GM12878 (cell line): Measurements from ENCODE around the gene DNAJC18. TPM values are rescaled to one million over a fixed set of nuclear protein-coding genes. Genes with fewer than 3 reads are reported as not detected.
A peak's percentile ranks its signal among the peaks of the same experiment; 100 is the strongest.

Experiments used
- BHLHE40 ChIP-seq, 2 experiments: fragments of 450-650 bp in 1 of 2; IDR thresholded peaks; 2 replicates each; pipeline ENCODE4 v1.6.1; 2011 to 2017; ENCODE audit warnings: low read depth in 2 of 2, borderline replicate concordance in 1 of 2, improper control_type of control experiment in 1 of 2, low read length in 1 of 2, mild to moderate bottlenecking in 1 of 2
- IKZF2 ChIP-seq, 2 experiments: fragments of 450-650 bp; IDR thresholded peaks; 2 replicates each; pipeline ENCODE4 v1.6.1; 2017; ENCODE audit warnings: mild to moderate bottlenecking in 2 of 2, moderate library complexity in 2 of 2
- MYB ChIP-seq: fragments of 150-350 bp; IDR thresholded peaks from 2 replicates; pipeline ENCODE4 v1.6.1; 2014; ENCODE audit warnings: mild to moderate bottlenecking, low read depth, low read length, borderline replicate concordance
- NR2C1 ChIP-seq: fragments of 450-650 bp; IDR thresholded peaks from 2 replicates; pipeline ENCODE4 v1.6.1; 2017; ENCODE audit warnings: antibody characterized with exemption, mild to moderate bottlenecking, moderate library complexity
- SPI1 ChIP-seq: IDR thresholded peaks from 2 replicates; pipeline ENCODE4 v1.6.1; 2011; ENCODE audit warnings: low read depth, mild to moderate bottlenecking, low read length, moderate library complexity, borderline replicate concordance; ENCODE audit not compliant: insufficient read depth
- TCF3 ChIP-seq: IDR thresholded peaks from 2 replicates; pipeline ENCODE4 v1.6.1; 2012; ENCODE audit warnings: low read depth, mild to moderate bottlenecking, low read length, borderline replicate concordance; ENCODE audit not compliant: insufficient read depth
- polyA plus RNA-seq, 11 experiments: library from polyadenylated mRNA; depleted of rRNA in 4 of 11; unstranded in 6 of 11; stranded (reverse) in 5 of 11; fragments of >200 nt; fragmentation: Nextera tagmentation in 4 of 11; fragmentation: Illumina TruSeq in 1 of 11; extraction: Ambion mirVana in 4 of 11; extraction: Trizol in 1 of 11; gene quantifications; 1 replicate in 1 of 11; 2 replicates in 10 of 11; pipeline versions ENCODE4 v1.2.1 to v1.2.3, GENCODE V29; 2011 to 2016; ENCODE audit warnings: inconsistent platforms in 2 of 11, missing spikeins in 2 of 11, low read depth in 1 of 11
- total RNA-seq, 4 experiments: library from RNA; depleted of rRNA in 3 of 4; stranded (reverse); fragments of >200 nt in 3 of 4; fragmentation: Illumina TruSeq in 1 of 4; extraction: Trizol in 1 of 4; gene quantifications; 2 replicates each; pipeline versions ENCODE4 v1.2.1 to v1.2.3, GENCODE V29; 2013 to 2021
- TF ChIP-seq, protein P1 (sequence below): IDR thresholded peaks from 2 replicates; pipeline ENCODE4 v1.6.1; 2012; ENCODE audit warnings: low read length, inconsistent platforms
- TF ChIP-seq, protein P2 (sequence below): fragments of 450-650 bp; formaldehyde crosslinking; IDR thresholded peaks from 2 replicates; pipeline ENCODE4 v1.5.0; 2022; ENCODE audit warnings: mild to moderate bottlenecking, missing genetic modification characterization
- TF ChIP-seq, protein P3 (sequence below): fragments of 450-650 bp; IDR thresholded peaks from 2 replicates; pipeline ENCODE4 v1.6.1; 2017; ENCODE audit warnings: low read depth, mild to moderate bottlenecking, moderate library complexity

The DNAJC18 gene
- total and polyA plus RNA-seq, 10 of the 15 experiments (the other 5 are each of a cell fraction or from before 2014, with no cell fraction given), result 6.4 to 26.7 (median 17.7) TPM

DNA sequence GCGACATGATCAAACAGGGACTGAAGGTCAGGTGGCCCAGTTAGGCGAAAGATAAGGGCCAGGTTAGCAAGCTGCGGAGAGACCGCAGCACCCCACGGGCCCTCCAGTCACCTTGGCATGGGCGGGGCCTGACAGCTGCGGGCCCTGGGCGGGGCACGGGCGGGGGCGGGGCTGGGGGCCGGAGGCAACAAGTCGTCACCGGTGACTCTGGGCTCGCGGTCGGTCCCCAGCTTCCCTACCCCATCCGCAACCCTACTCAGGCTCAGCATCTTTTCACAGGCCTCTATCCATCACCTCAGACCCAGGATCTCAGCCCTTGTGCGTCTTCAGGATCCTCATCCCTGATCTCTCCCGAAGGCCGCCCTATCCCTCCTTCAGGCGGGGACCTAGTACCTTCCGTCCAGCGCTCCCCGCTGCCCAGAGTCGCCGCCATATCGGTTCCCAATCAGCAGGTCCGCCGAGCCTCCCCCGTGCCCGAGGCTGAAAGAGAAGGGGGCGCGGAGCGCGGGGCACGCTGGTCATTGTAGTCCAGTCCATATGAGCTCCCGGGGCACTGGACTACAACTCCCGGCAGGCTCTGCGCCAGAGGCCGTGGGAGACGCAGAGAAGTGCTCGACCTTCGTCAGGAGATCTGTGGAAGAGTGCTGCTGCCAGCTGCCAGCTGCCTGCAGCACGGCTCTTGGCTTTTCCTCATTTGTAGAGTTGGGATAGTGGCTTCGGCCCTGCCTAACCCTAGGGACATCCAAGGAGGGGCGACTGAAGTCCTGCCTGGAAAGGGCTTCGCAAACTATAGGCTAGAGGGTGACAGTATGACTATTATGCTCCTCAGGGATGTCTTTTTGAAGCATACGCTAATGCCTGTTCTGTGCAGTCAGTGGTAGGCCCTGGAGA lies at the start of gene DNAJC18 (continued):
- TF ChIP-seq, protein P1, sequence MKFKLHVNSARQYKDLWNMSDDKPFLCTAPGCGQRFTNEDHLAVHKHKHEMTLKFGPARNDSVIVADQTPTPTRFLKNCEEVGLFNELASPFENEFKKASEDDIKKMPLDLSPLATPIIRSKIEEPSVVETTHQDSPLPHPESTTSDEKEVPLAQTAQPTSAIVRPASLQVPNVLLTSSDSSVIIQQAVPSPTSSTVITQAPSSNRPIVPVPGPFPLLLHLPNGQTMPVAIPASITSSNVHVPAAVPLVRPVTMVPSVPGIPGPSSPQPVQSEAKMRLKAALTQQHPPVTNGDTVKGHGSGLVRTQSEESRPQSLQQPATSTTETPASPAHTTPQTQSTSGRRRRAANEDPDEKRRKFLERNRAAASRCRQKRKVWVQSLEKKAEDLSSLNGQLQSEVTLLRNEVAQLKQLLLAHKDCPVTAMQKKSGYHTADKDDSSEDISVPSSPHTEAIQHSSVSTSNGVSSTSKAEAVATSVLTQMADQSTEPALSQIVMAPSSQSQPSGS, result no peak
- TF ChIP-seq IKZF2 (IDR thresholded peaks at IDR 0.05), result peak in 1 of 2 experiments; percentile 68; a peak in 2 of 4 replicates
- TF ChIP-seq, protein P2, sequence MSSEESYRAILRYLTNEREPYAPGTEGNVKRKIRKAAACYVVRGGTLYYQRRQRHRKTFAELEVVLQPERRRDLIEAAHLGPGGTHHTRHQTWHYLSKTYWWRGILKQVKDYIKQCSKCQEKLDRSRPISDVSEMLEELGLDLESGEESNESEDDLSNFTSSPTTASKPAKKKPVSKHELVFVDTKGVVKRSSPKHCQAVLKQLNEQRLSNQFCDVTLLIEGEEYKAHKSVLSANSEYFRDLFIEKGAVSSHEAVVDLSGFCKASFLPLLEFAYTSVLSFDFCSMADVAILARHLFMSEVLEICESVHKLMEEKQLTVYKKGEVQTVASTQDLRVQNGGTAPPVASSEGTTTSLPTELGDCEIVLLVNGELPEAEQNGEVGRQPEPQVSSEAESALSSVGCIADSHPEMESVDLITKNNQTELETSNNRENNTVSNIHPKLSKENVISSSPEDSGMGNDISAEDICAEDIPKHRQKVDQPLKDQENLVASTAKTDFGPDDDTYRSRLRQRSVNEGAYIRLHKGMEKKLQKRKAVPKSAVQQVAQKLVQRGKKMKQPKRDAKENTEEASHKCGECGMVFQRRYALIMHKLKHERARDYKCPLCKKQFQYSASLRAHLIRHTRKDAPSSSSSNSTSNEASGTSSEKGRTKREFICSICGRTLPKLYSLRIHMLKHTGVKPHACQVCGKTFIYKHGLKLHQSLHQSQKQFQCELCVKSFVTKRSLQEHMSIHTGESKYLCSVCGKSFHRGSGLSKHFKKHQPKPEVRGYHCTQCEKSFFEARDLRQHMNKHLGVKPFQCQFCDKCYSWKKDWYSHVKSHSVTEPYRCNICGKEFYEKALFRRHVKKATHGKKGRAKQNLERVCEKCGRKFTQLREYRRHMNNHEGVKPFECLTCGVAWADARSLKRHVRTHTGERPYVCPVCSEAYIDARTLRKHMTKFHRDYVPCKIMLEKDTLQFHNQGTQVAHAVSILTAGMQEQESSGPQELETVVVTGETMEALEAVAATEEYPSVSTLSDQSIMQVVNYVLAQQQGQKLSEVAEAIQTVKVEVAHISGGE (CRISPR knock-in tag), result no peak
- no peak for TF ChIP-seq TCF3
- no peak for TF ChIP-seq MYB
- no peak for TF ChIP-seq SPI1
- peak; percentile 68 for TF ChIP-seq NR2C1
- TF ChIP-seq BHLHE40 (IDR thresholded peaks at IDR 0.05; ENCODE audit: borderline replicate concordance in 1 of 2, low read depth in 2 of 2, low read length in 1 of 2), result peak in 1 of 2 experiments; percentile 44; a peak in 2 of 4 replicates
- TF ChIP-seq, protein P3, sequence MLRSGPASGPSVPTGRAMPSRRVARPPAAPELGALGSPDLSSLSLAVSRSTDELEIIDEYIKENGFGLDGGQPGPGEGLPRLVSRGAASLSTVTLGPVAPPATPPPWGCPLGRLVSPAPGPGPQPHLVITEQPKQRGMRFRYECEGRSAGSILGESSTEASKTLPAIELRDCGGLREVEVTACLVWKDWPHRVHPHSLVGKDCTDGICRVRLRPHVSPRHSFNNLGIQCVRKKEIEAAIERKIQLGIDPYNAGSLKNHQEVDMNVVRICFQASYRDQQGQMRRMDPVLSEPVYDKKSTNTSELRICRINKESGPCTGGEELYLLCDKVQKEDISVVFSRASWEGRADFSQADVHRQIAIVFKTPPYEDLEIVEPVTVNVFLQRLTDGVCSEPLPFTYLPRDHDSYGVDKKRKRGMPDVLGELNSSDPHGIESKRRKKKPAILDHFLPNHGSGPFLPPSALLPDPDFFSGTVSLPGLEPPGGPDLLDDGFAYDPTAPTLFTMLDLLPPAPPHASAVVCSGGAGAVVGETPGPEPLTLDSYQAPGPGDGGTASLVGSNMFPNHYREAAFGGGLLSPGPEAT, result peak; percentile 56; the same call in 1 of the 2 replicates
